ENCODE data around the gene MAPRE3. TPM values are rescaled to one million over a fixed set of nuclear protein-coding genes. Genes with fewer than 3 reads are reported as not detected.
A peak's percentile ranks its signal among the peaks of the same experiment; 100 is the strongest.

Gene MAPRE3
- total and polyA plus RNA-seq, 9 of the 15 experiments (the other 6 are each of a cell fraction or from before 2014, with no cell fraction given) = 0.70 to 43.2 (median 12.6) TPM

DNA sequence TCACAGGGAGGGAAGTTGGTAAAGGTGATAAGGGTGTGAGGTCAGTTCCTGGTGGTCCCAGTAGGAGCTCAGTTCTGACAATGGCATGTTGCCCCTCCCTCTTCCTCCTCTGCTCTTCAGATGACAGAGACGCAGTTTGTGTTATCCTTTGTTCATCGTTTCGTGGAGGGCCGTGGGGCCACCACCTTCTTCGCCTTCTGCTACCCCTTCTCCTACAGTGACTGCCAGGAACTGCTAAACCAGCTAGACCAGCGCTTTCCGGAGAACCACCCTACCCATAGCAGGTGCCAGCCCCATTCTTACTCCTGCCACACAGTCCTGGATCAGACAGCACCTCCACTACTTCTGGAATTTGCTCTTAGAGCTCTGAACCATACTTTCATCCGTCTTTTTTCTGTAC lies 83.3 kb downstream of the MAPRE3 start:
- ATAC-seq = no peak
- Histone ChIP-seq H3K4me2 (ENCODE audit: insufficient read depth, low read length) (no peak overlapping the region), H3K79me2 (ENCODE audit: control insufficient read depth, insufficient read depth, low read length) (0 out of 3 replicates have a peak, but pooled peaks cover 5% of the 10 kb centered on the region), H3K4me1 (replicated peaks in 1 of 2; ENCODE audit: control insufficient read depth in 2 of 2, insufficient read depth in 2 of 2, low read length in 2 of 2) (peaks cover 28 to 36% of the 10 kb centered on the region in 2 experiments; a peak in 4 of 5 replicates), H3K9me3 (replicated peaks; ENCODE audit: control insufficient read depth, insufficient read depth, low read depth, low read length) (no peaks in the 10 kb centered on the region), H4K20me1 (replicated peaks; ENCODE audit: control insufficient read depth, insufficient read depth, low read length) (no peaks in the 10 kb centered on the region; the same call in 1 of the 2 replicates), H3K9ac (ENCODE audit: insufficient read depth in 1 of 2, low read depth in 2 of 2, low read length in 2 of 2) (peak overlapping the region in 1 of 2 experiments; percentile 2; a peak in 1 of 4 replicates), H2AFZ (ENCODE audit: low read depth, low read length) (no peak overlapping the region), H3K27me3 (ENCODE audit: control insufficient read depth in 2 of 2, insufficient read depth in 2 of 2, low read length in 2 of 2) (no peaks in the 10 kb centered on the region), H3K27ac (ENCODE audit: extremely low read depth, low read depth, low read length) (no peak overlapping the region), H3K36me3 (ENCODE audit: control insufficient read depth, insufficient read depth, low read length) (peaks cover 58% of the 10 kb centered on the region), H3K4me3 (no peak overlapping the region), H3K9me1 (ENCODE audit: control insufficient read depth, insufficient read depth, low read length) (no peaks in the 10 kb centered on the region)
- no peak for DNase-seq (ENCODE audit: extremely low read depth in 1 of 4, low spot score in 3 of 4)
- no TSS peak for BruUV-seq (replicated peaks)
- in situ Hi-C loops (cut with MboI) = no loop called here
- no peak for FAIRE-seq
- ChIA-PET POLR2A (interaction anchor here (0.8 to 10.5 kb wide), 4 partner anchors 9 to 25 kb away, joined by 3 to 112 read pairs (median 6); partner anchors contain the start of genes EMILIN1 and OST4), CTCF (ENCODE audit: low intra/inter-chr PET ratio) (no interaction called here)
- 86% methylated on average over 8 of the region's 8 CpGs for WGBS (ENCODE audit: insufficient coverage, low coverage, missing lambda C conversion rate)
- intact Hi-C loops (cut with micrococcal nuclease) = no loop called here
- TF ChIP-seq, protein P1, sequence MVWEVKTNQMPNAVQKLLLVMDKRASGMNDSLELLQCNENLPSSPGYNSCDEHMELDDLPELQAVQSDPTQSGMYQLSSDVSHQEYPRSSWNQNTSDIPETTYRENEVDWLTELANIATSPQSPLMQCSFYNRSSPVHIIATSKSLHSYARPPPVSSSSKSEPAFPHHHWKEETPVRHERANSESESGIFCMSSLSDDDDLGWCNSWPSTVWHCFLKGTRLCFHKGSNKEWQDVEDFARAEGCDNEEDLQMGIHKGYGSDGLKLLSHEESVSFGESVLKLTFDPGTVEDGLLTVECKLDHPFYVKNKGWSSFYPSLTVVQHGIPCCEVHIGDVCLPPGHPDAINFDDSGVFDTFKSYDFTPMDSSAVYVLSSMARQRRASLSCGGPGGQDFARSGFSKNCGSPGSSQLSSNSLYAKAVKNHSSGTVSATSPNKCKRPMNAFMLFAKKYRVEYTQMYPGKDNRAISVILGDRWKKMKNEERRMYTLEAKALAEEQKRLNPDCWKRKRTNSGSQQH (CRISPR knock-in tag; IDR thresholded peaks at IDR 0.05) = no peak
- TF ChIP-seq, protein P2, sequence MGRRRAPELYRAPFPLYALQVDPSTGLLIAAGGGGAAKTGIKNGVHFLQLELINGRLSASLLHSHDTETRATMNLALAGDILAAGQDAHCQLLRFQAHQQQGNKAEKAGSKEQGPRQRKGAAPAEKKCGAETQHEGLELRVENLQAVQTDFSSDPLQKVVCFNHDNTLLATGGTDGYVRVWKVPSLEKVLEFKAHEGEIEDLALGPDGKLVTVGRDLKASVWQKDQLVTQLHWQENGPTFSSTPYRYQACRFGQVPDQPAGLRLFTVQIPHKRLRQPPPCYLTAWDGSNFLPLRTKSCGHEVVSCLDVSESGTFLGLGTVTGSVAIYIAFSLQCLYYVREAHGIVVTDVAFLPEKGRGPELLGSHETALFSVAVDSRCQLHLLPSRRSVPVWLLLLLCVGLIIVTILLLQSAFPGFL (CRISPR knock-in tag; IDR thresholded peaks at IDR 0.05) = no peak

All from K562 (cell line).